ENCODE data around the gene EXOC4.

The EXOC4 gene

DNA sequence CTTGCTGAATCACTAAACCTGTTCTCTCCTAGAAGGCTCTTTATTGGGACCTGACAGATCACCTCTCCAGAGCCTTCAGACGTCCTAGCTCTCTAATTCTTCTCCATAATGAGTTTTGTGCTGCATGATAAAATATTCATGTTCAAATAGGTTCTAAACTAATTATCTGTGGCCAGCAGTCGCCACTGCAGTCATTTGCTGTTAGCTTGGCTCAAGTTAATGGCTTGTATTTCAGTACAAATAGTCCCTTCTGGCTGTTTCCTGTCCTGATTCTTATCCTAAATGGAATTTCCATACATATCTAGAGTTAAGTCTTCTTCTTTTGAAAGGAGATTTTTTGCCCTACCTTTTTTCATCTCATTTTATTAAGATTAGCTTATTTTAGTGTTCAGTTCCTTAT is 303.2 kb downstream of the EXOC4 start:
- H3K36me3 ChIP-seq (ENCODE audit: insufficient read depth, low read length): no peaks in the 10 kb centered on the region
- H3K4me1 ChIP-seq (ENCODE audit: insufficient read depth, low read length): no peaks in the 10 kb centered on the region
- no peaks in the 10 kb centered on the region for H3K9me3 ChIP-seq (ENCODE audit: control insufficient read depth, insufficient read depth, low read length)
- H3K9ac ChIP-seq (ENCODE audit: low read depth, low read length): no peak overlapping the region

DNA sequence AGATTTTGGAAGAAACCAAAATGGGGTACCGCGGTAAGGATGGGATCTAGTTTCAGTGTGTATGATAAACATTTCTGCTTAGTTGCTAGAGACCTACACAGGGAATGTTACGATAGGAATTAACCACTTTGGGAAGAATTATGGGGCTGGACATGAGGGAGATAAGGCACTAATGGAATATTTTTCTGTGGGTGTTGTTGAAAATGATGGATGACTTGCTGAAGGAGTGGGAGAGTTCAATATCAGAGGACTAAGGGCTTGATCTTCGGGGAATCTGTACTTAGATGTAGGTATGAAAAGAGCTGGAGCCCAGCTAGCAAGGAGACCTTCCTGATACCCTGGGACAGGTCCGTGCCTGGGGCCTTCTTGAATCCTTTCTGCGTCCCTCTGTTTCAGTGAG is 303.7 kb downstream of the EXOC4 start:
- no peaks in the 10 kb centered on the region for H3K36me3 ChIP-seq (ENCODE audit: insufficient read depth, low read length)
- H3K9me3 ChIP-seq (ENCODE audit: control insufficient read depth, insufficient read depth, low read length): no peaks in the 10 kb centered on the region
- no peaks in the 10 kb centered on the region for H3K4me1 ChIP-seq (ENCODE audit: insufficient read depth, low read length)
- no peak overlapping the region for H3K9ac ChIP-seq (ENCODE audit: low read depth, low read length)

DNA sequence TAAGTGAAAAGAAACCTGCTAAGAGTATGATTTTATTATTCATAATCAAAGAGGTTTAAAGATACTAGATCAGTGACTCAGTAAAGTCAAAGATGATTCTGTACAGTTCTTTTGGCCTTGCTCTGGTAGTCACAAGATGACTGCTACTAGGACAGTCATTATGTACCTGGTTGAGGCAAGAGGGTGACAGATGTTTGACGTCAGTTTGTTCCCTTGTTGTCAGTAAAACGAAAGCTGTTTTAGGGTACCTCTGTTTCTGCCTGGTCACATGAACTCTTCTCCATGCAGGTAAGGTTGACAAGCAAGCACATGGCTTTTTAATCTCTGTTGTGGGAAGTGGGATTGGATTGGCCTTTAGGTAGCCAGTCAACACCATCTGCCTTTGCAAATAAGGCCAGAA is 308.0 kb downstream of the EXOC4 start:
- Histone ChIP-seq H3K36me3 (ENCODE audit: insufficient read depth, low read length) (no peaks in the 10 kb centered on the region), H3K4me1 (ENCODE audit: insufficient read depth, low read length) (no peaks in the 10 kb centered on the region), H3K9ac (ENCODE audit: low read depth, low read length) (no peak overlapping the region), H3K9me3 (ENCODE audit: control insufficient read depth, insufficient read depth, low read length) (no peaks in the 10 kb centered on the region)

DNA sequence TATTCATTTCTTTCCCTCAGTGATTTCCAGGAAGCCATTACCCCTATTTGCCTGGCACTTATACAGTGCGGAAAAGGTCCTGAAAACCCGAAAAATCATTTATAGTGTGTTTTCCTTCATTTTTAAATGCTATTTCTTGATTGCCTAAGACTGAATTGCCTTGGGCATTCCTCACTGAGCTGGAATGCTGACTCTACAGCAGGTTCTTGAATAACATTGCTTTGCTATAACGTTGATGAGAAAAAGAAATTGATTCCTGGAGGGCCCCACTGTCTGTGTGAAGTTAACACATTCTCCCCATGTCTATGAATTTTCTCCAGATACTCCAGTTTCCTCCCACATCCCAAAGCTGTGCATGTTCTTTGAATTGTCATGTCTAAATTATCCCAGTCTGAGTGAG is 308.5 kb downstream of the EXOC4 start:
- H3K9me3 ChIP-seq (ENCODE audit: control insufficient read depth, insufficient read depth, low read length): no peaks in the 10 kb centered on the region
- no peaks in the 10 kb centered on the region for H3K4me1 ChIP-seq (ENCODE audit: insufficient read depth, low read length)
- no peak overlapping the region for H3K9ac ChIP-seq (ENCODE audit: low read depth, low read length)
- H3K36me3 ChIP-seq (ENCODE audit: insufficient read depth, low read length): no peaks in the 10 kb centered on the region

DNA sequence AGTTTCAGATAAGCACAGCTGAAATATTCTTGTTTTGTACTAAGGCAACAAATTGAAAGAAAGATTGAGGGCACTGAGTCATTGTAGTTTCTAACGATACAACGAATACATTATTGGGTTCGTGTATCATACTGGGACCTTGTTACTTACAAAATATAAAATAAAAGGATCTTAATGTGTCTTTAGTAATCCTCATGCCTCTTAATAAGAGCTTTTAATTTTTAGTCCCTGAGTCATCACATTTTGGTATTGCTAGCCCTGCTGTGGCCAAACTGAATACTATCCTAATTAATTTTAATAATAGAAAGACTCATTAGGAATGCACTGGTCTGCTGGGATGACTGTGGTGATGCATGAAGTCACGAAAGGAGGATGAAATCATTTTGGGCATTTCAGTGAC is 309.7 kb downstream of the EXOC4 start:
- Histone ChIP-seq H3K36me3 (ENCODE audit: insufficient read depth, low read length) (no peaks in the 10 kb centered on the region), H3K9ac (ENCODE audit: low read depth, low read length) (no peak overlapping the region), H3K4me1 (ENCODE audit: insufficient read depth, low read length) (no peaks in the 10 kb centered on the region), H3K9me3 (ENCODE audit: control insufficient read depth, insufficient read depth, low read length) (no peaks in the 10 kb centered on the region)

DNA sequence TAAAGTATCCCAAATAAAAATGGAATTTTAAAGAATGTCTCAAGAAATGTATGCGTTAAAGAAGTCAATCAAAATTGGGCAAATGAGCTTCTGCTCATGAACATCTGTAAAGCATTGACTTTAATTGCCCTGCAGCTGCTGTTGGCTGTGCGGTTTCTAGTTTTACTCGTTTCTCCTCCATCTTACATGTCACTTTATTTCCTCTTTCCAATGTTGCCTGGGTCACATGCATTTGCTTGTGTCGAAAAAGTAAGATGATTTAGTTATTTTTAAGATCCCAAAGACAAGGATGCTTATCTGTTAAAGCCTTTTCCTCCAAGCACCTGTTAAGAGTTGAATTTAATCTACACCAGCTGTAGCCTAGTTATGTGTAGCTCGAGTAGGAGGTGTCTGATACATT is 310.4 kb downstream of the EXOC4 start:
- Histone ChIP-seq H3K36me3 (ENCODE audit: insufficient read depth, low read length) (no peaks in the 10 kb centered on the region), H3K9me3 (ENCODE audit: control insufficient read depth, insufficient read depth, low read length) (no peaks in the 10 kb centered on the region), H3K4me1 (ENCODE audit: insufficient read depth, low read length) (no peaks in the 10 kb centered on the region), H3K9ac (ENCODE audit: low read depth, low read length) (no peak overlapping the region)

DNA sequence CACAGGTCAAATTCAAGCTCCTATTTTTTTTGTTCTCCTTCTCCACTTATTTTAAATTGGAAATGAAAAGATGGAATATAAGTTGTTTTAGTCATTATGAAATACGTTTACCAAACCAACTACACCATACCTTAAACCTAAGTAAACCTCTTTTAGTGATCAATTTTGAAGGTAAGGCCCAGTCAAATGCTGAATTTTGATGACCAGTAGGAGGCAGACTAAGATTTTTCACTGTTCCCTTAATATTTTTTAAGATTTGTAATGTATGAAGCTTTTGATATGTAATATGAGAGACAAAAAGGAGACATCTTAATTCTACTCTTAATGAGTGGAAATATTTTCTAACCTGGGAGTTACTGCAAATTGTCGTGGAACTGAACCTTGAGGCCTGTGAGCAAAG is 311.6 kb downstream of the EXOC4 start:
- Histone ChIP-seq H3K9ac (ENCODE audit: low read depth, low read length) (no peak overlapping the region), H3K9me3 (ENCODE audit: control insufficient read depth, insufficient read depth, low read length) (no peaks in the 10 kb centered on the region), H3K4me1 (ENCODE audit: insufficient read depth, low read length) (no peaks in the 10 kb centered on the region), H3K36me3 (ENCODE audit: insufficient read depth, low read length) (no peaks in the 10 kb centered on the region)

DNA sequence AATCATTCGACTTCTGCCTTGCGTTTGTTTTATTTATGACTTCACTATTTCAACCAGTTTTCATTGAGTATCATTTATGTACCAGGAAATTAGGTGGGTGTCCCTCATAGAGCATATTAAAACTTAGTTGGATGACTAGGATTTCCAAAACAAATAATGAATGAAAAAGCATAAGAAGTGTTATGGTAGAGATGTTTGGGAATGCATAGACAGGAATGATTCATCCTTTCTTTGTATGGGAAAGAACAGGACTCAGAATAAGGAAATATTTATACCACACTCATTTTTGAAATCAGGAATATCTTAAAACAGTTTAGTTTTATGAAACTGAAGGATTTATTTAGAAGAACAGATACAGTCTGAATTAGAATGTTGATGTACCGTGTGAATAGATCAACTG is 315.7 kb downstream of the EXOC4 start:
- H3K36me3 ChIP-seq (ENCODE audit: insufficient read depth, low read length): no peaks in the 10 kb centered on the region
- H3K4me1 ChIP-seq (ENCODE audit: insufficient read depth, low read length): no peaks in the 10 kb centered on the region
- H3K9ac ChIP-seq (ENCODE audit: low read depth, low read length): no peak overlapping the region
- no peaks in the 10 kb centered on the region for H3K9me3 ChIP-seq (ENCODE audit: control insufficient read depth, insufficient read depth, low read length)

DNA sequence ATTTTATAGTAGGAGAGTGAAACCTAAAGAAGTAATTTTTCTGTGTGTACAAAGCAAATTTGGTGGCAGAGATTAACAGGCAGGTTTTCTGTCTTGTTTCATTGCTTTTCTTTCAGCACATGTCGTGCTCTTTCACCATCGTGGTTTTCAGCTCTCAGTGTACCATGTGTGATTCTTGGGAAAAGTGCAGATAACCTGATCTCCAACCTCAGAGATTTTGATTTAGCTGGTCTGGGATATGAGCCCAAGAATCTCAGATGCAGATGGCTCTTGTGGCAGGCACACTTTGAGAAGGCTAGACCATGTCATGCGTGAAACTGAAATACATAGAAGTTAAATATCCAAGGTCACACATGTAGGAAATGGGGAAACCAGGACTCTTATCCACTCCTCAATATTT is 317.4 kb downstream of the EXOC4 start:
- no peaks in the 10 kb centered on the region for H3K36me3 ChIP-seq (ENCODE audit: insufficient read depth, low read length)
- no peaks in the 10 kb centered on the region for H3K9me3 ChIP-seq (ENCODE audit: control insufficient read depth, insufficient read depth, low read length)
- H3K4me1 ChIP-seq (ENCODE audit: insufficient read depth, low read length): no peaks in the 10 kb centered on the region
- H3K9ac ChIP-seq (ENCODE audit: low read depth, low read length): no peak overlapping the region

DNA sequence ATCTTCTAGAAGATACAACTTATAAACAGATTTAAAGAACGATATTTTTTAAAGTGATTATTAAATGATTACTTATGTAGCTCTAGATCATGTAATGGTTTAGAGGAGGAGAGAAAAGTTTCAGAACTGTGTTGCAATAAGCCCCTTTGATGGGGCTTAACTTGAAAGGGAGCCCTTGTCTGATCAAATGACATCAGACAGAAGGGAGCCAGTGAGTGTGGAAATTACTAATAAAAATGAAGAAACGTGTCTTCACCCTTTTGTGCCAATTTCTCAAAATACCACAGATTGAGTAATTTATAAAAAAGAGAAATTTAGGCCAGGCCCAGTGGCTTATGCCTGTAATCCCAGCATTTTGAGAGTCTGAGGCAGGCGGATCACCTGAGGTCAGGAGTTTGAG is 318.2 kb downstream of the EXOC4 start:
- H3K36me3 ChIP-seq (ENCODE audit: insufficient read depth, low read length): no peaks in the 10 kb centered on the region
- H3K9me3 ChIP-seq (ENCODE audit: control insufficient read depth, insufficient read depth, low read length): no peaks in the 10 kb centered on the region
- no peaks in the 10 kb centered on the region for H3K4me1 ChIP-seq (ENCODE audit: insufficient read depth, low read length)
- H3K9ac ChIP-seq (ENCODE audit: low read depth, low read length): no peak overlapping the region

DNA sequence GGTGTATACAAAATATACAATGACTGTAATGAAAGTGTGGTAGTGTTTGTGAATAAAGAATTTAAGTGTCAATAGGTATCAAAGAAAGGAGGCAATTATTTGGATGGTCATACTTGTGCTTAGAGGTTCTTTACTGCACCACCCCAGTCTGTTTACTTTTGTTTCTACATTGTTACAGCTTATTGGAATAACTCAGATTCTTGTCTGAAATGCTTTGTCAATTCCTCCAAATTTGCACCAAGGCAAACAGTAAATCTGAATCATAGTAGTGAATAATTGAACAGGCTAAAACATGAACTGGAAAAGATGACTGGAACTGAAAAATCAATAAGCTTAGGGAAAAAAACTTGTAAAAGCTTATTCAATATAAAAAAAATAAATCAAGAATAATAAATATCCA is 319.2 kb downstream of the EXOC4 start:
- H3K4me1 ChIP-seq (ENCODE audit: insufficient read depth, low read length): no peaks in the 10 kb centered on the region
- no peak overlapping the region for H3K9ac ChIP-seq (ENCODE audit: low read depth, low read length)
- H3K36me3 ChIP-seq (ENCODE audit: insufficient read depth, low read length): no peaks in the 10 kb centered on the region
- H3K9me3 ChIP-seq (ENCODE audit: control insufficient read depth, insufficient read depth, low read length): no peaks in the 10 kb centered on the region

DNA sequence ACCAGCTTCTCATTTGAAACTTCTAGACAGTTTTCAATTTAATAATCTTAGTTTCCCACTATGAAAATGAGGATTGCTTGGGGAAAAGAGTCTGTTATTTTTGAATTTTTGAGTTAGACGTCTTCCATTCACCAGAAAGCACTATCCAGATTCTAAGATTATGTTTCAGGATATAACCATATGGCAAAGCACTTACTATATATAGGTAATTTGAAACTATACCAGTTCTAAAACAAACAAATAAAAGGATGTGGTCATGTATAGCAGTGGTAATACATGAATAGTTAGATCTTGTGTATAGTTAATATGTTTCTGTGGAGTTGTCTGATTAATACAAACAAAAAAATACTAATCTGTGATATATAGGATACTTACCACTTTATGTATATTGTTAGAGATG is 320.0 kb downstream of the EXOC4 start:
- H3K9ac ChIP-seq (ENCODE audit: low read depth, low read length): no peak overlapping the region
- H3K36me3 ChIP-seq (ENCODE audit: insufficient read depth, low read length): no peaks in the 10 kb centered on the region
- H3K4me1 ChIP-seq (ENCODE audit: insufficient read depth, low read length): no peaks in the 10 kb centered on the region
- no peaks in the 10 kb centered on the region for H3K9me3 ChIP-seq (ENCODE audit: control insufficient read depth, insufficient read depth, low read length)

DNA sequence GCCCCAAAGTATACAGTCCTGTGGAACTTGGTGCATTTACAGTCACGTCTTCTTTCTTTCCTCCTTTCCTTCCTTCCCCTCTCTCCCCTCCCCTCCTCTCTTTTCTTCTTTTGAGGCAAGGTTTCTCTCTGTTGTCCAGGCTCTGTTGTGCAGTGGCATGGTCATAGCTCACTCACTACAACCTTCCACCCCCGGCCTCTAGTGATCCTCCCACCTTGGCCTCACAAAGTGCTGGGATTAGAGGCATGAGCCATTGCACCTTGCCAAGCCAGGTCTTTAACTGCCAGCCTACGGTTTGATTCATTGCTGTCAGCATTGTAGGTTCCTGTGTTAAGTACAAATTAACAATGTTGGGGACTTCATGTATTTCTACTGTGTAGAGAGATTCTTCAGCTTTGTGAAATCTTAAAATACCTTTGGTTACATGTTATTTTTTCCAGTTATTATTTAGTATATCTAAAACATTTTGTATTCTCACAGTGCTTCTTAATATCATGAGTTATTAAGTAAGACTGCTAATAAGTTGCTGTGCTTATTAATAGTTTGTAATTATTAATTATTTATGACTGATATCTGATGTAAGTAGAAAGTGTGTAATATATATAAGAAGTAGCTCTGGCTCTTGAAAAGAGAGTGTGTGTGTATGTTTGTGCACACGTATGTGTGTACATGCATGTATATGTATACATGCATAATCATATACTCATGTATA is 320.8 kb downstream of the EXOC4 start:
- H3K4me1 ChIP-seq (ENCODE audit: insufficient read depth, low read length): peaks cover 4% of the 10 kb centered on the region; the same call in 1 of the 2 replicates
- H3K36me3 ChIP-seq (ENCODE audit: insufficient read depth, low read length): no peaks in the 10 kb centered on the region
- no peak overlapping the region for H3K9ac ChIP-seq (ENCODE audit: low read depth, low read length)
- no peaks in the 10 kb centered on the region for H3K9me3 ChIP-seq (ENCODE audit: control insufficient read depth, insufficient read depth, low read length)

DNA sequence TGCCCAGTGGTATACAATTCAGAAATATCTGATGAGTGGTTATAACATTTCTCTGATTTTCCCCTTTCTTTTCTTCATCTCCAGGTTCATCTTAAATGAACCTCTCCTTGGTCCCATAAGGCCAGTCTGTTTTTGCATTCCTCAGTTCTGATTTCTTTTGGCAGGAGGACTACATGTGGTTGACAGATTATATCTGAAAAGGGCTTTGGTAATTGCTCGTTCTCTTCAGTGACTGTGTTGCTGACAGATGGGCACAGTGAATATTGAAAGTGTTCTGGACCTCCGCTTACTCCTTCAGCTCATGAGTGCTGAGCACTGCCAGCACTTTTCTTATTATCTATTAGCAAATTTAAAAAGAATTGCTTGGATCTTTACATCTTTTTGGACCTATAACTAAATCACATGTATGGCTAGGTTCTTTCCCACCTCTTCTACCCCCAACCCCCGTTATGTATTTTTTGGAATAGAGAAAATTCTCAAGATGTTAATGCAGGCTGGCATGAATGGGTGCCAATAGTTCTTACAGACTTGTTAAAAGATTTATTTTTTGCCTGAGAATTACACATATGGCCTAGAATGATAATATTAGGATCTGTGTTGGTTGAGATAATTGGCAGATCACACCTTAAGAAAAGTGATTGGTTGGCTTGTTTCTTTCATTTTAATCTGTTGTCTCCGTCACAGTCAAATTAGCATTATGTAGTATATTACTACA is 323.0 kb downstream of the EXOC4 start:
- no peak overlapping the region for H3K9ac ChIP-seq (ENCODE audit: low read depth, low read length)
- no peaks in the 10 kb centered on the region for H3K9me3 ChIP-seq (ENCODE audit: control insufficient read depth, insufficient read depth, low read length)
- H3K36me3 ChIP-seq (ENCODE audit: insufficient read depth, low read length): no peaks in the 10 kb centered on the region
- H3K4me1 ChIP-seq (ENCODE audit: insufficient read depth, low read length): peaks cover 5% of the 10 kb centered on the region; the same call in 1 of the 2 replicates

DNA sequence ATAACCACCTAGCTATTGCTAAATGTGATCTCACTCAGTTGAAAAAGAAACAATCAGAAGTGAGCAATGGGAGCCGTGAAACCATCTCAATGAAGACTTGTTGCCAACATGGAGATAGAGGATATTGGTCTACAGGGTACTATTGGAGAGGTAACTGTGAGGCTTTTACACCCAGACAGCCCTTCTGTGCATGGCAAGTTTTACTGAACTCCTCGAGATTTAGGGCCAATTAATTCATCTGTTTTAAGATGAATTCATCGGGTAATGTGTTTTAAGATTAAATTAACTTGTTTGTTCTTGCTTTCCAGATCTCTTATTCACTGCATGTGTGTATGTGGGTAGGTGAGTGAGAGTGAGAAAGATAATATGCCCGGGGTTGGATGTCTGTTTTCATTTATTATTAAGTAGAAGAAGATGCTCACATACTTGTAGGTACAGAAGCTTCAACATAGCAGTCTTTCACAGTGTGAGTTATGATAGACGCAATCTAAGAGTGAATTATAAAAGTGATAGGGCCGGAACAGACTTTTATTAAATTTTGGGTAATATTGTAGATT is 323.8 kb downstream of the EXOC4 start:
- H3K9ac ChIP-seq (ENCODE audit: low read depth, low read length): no peak overlapping the region
- H3K36me3 ChIP-seq (ENCODE audit: insufficient read depth, low read length): no peaks in the 10 kb centered on the region
- H3K9me3 ChIP-seq (ENCODE audit: control insufficient read depth, insufficient read depth, low read length): no peaks in the 10 kb centered on the region
- peaks cover 5% of the 10 kb centered on the region; the same call in 1 of the 2 replicates for H3K4me1 ChIP-seq (ENCODE audit: insufficient read depth, low read length)

Measured in ES-I3 (cell line).